Upper lobe of right lung (tissue), 1 donor: Measurements from ENCODE around the gene APP. TPM values are rescaled to one million over a fixed set of nuclear protein-coding genes. Genes with fewer than 3 reads are reported as not detected.

Experiments
- ATAC-seq: fragments of 200-7000 bp; cut with Tn5 transposase; one replicate; pipeline ENCODE4 v1.9.1; 2020; ENCODE audit warnings: mild to moderate bottlenecking, moderate library complexity
- DNase-seq: peaks from one replicate; pipeline ENCODE4 v3.0.0-alpha.2; 2020
- H3K27ac ChIP-seq: fragments of 200-600 bp; one replicate; pipeline ENCODE4 v1.8.0; 2022
- H3K27me3 ChIP-seq: fragments of 200-600 bp; one replicate; pipeline ENCODE4 v1.8.0; 2022; ENCODE audit warnings: mild to moderate bottlenecking
- H3K36me3 ChIP-seq: fragments of 200-600 bp; one replicate; pipeline ENCODE4 v1.8.0; 2022
- H3K4me1 ChIP-seq: fragments of 200-600 bp; one replicate; pipeline ENCODE4 v1.8.0; 2022
- H3K4me3 ChIP-seq: fragments of 200-600 bp; one replicate; pipeline ENCODE4 v1.8.0; 2022; ENCODE audit warnings: mild to moderate bottlenecking
- H3K9me3 ChIP-seq: fragments of 200-600 bp; one replicate; pipeline ENCODE4 v1.8.0; 2022
- intact Hi-C: fragments of 100-400 bp; cut with DNase I; formaldehyde crosslinking; loops from one replicate; pipeline ENCODE4 v1.11.0; 2022
- total RNA-seq: library from RNA; stranded (reverse); fragmentation: NEBNext Ultra II Directional; extraction: Animal tissue kit (Norgen Biotek cat#: 25700); gene quantifications from one replicate; pipeline ENCODE4 v1.2.1, GENCODE V29; 2021
- TF ChIP-seq, protein P1 (sequence below): fragments of 200-600 bp; IDR thresholded peaks from one replicate; pipeline ENCODE4 v1.8.0; 2022; ENCODE audit warnings: antibody characterized with exemption
- donor health status: DM: no; HTN: yes; CAD: no; lungs with severe emphysema.

Gene APP
- total RNA-seq, 1 donor from 2014 or later, result 480 TPM

GRCh38 chr21:26042181-26042876, 128.2 kb downstream of the APP start:
- Histone ChIP-seq H3K4me3 (no peak overlapping the region), H3K9me3 (no peaks in the 10 kb centered on the region), H3K27ac (no peak overlapping the region), H3K4me1 (no peaks in the 10 kb centered on the region), H3K36me3 (peaks cover 4% of the 10 kb centered on the region), H3K27me3 (no peaks in the 10 kb centered on the region)
- TF ChIP-seq, protein P1, sequence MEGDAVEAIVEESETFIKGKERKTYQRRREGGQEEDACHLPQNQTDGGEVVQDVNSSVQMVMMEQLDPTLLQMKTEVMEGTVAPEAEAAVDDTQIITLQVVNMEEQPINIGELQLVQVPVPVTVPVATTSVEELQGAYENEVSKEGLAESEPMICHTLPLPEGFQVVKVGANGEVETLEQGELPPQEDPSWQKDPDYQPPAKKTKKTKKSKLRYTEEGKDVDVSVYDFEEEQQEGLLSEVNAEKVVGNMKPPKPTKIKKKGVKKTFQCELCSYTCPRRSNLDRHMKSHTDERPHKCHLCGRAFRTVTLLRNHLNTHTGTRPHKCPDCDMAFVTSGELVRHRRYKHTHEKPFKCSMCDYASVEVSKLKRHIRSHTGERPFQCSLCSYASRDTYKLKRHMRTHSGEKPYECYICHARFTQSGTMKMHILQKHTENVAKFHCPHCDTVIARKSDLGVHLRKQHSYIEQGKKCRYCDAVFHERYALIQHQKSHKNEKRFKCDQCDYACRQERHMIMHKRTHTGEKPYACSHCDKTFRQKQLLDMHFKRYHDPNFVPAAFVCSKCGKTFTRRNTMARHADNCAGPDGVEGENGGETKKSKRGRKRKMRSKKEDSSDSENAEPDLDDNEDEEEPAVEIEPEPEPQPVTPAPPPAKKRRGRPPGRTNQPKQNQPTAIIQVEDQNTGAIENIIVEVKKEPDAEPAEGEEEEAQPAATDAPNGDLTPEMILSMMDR, result no peak
- ATAC-seq, result no peak
- DNase-seq, result no peak
- intact Hi-C loops, result no loop called here

GRCh38 chr21:26041431-26042180, 129.0 kb downstream of the APP start:
- ATAC-seq (no peak), DNase-seq (no peak)
- intact Hi-C loops, result no loop called here
- no peaks in the 10 kb centered on the region for H3K9me3 ChIP-seq
- TF ChIP-seq, protein P1, result no peak
- H3K4me1 ChIP-seq, result no peaks in the 10 kb centered on the region
- H3K27me3 ChIP-seq, result no peaks in the 10 kb centered on the region
- H3K36me3 ChIP-seq, result peaks cover 4% of the 10 kb centered on the region
- H3K4me3 ChIP-seq, result no peak overlapping the region
- no peak overlapping the region for H3K27ac ChIP-seq

GRCh38 chr21:26036916-26037315, 133.7 kb downstream of the APP start:
- ATAC-seq (no peak), DNase-seq (no peak)
- no peaks in the 10 kb centered on the region for H3K9me3 ChIP-seq
- no peaks in the 10 kb centered on the region for H3K4me1 ChIP-seq
- H3K27ac ChIP-seq, result no peak overlapping the region
- no peak overlapping the region for H3K4me3 ChIP-seq
- intact Hi-C loops, result no loop called here
- TF ChIP-seq, protein P1, result no peak
- H3K36me3 ChIP-seq, result no peaks in the 10 kb centered on the region
- no peaks in the 10 kb centered on the region for H3K27me3 ChIP-seq

DNA sequence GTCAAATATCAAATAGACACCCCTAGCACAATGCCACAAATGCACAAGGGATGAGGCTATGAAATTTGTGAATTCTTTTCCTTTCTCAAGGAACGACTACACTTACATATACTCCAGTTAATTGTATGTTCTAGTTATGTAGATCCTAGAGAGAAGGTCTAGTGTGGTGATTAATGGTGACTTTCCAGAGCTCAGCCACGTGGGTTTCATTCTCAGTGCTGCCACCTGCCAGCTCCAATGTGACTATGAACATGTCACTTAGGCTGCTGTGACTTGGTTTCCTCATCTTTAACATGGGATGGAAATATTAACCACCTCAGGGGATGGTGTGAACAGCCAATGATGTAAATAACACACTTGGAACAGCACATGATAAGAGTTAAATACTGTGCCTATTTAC, 138.3 kb downstream of the APP start:
- no peak overlapping the region for H3K27ac ChIP-seq
- ATAC-seq (no peak), DNase-seq (no peak)
- TF ChIP-seq, protein P1, result no peak
- intact Hi-C loops, result no loop called here
- H3K4me1 ChIP-seq, result no peaks in the 10 kb centered on the region
- no peaks in the 10 kb centered on the region for H3K36me3 ChIP-seq
- no peaks in the 10 kb centered on the region for H3K9me3 ChIP-seq
- H3K27me3 ChIP-seq, result no peaks in the 10 kb centered on the region
- H3K4me3 ChIP-seq, result no peak overlapping the region

DNA sequence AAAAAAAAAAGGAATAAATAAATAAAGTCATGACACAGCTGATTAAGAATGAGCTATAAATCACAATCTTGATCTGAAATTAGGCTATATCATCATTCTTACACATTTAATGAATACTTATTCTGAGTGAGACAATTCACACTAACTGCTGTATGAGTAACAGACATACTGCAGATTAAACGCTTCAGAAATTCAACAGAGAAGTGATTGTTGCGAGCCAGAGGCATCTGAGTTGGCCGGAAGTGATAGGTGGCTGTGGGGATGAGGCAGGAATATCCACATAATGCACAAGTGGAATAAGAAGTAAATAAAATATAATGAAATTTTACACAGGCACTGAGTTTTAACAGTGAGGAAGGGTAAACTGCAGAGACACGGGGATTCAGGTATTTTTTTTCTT, 142.4 kb downstream of the APP start:
- no peaks in the 10 kb centered on the region for H3K4me1 ChIP-seq
- intact Hi-C loops, result no loop called here
- ATAC-seq (no peak), DNase-seq (no peak)
- H3K9me3 ChIP-seq, result no peaks in the 10 kb centered on the region
- no peaks in the 10 kb centered on the region for H3K36me3 ChIP-seq
- no peaks in the 10 kb centered on the region for H3K27me3 ChIP-seq
- H3K27ac ChIP-seq, result no peak overlapping the region
- TF ChIP-seq, protein P1, result no peak
- no peak overlapping the region for H3K4me3 ChIP-seq
